Naive thymus-derived CD4-positive, alpha-beta T cell (primary cell): ENCODE data around the gene CHPF. TPM values are rescaled to one million over a fixed set of nuclear protein-coding genes. Genes with fewer than 3 reads are reported as not detected.

Experiments used
- ATAC-seq: fragments of 150-1000 bp; cut with Tn5 transposase; 2 replicates; pipeline ENCODE4 v1.10.0; 2021; ENCODE audit warnings: mild to moderate bottlenecking, moderate library complexity
- CTCF ChIA-PET: fragments of 350-600 bp; sonication (Branson Sonifier 250); formaldehyde crosslinking; loops from one replicate; lab custom pipeline; 2021; ENCODE audit warnings: antibody characterized with exemption; lab: Charles Lee
- POLR2A ChIA-PET: fragments of 350-600 bp; sonication (Branson Sonifier 250); formaldehyde crosslinking; loops from one replicate; lab custom pipeline; 2021; ENCODE audit warnings: antibody characterized with exemption, inconsistent platforms; lab: Charles Lee
- DNase-seq, 9 donors: peaks; one replicate each; pipeline versions ENCODE4 v3.0.0 to v3.0.0-alpha.2; 2020 to 2022; ENCODE audit warnings: mixed read lengths in 1 of 9
- H3K27ac ChIP-seq: one replicate; pipeline ENCODE4 v1.7.0; 2013; ENCODE audit warnings: mild to moderate bottlenecking, low read depth, low read length, moderate library complexity
- H3K27me3 ChIP-seq, 2 donors: one replicate each; pipeline ENCODE4 v1.7.0; 2013; ENCODE audit warnings: low read length in 2 of 2, mild to moderate bottlenecking in 2 of 2, moderate library complexity in 2 of 2; ENCODE audit not compliant: control insufficient read depth in 2 of 2, insufficient read depth in 2 of 2
- H3K36me3 ChIP-seq, 3 experiments: 1 replicate in 2 of 3; 2 replicates in 1 of 3; pipeline ENCODE4 v1.7.0; 2013; ENCODE audit warnings: low read length in 3 of 3, mild to moderate bottlenecking in 3 of 3, moderate library complexity in 1 of 3; ENCODE audit not compliant: insufficient read depth in 3 of 3, control insufficient read depth in 2 of 3
- H3K4me1 ChIP-seq, 2 donors: one replicate each; pipeline ENCODE4 v1.7.0; 2013; ENCODE audit warnings: low read length in 2 of 2, mild to moderate bottlenecking in 2 of 2, moderate library complexity in 1 of 2; ENCODE audit not compliant: control insufficient read depth in 2 of 2, insufficient read depth in 2 of 2
- H3K4me3 ChIP-seq: 2 replicates; pipeline ENCODE4 v1.7.0; 2013; ENCODE audit warnings: mild to moderate bottlenecking, low read length
- H3K9me3 ChIP-seq, 3 experiments: 1 replicate in 2 of 3; 2 replicates in 1 of 3; pipeline ENCODE4 v1.7.0; 2013; ENCODE audit warnings: low read length in 3 of 3; ENCODE audit not compliant: control insufficient read depth in 2 of 3
- H3K27ac Mint-ChIP-seq, 9 donors: one replicate each; pipeline ENCODE4 v1.8.0; 2020 to 2022; ENCODE audit warnings: mixed read lengths in 9 of 9, mild to moderate bottlenecking in 8 of 9, moderate library complexity in 5 of 9, inconsistent platforms in 2 of 9
- H3K27me3 Mint-ChIP-seq, 5 donors: one replicate each; pipeline ENCODE4 v1.8.0; 2021 to 2022; ENCODE audit warnings: mixed read lengths in 5 of 5, mild to moderate bottlenecking in 1 of 5
- H3K36me3 Mint-ChIP-seq, 5 donors: one replicate each; pipeline ENCODE4 v1.8.0; 2020 to 2022; ENCODE audit warnings: mixed read lengths in 5 of 5, mild to moderate bottlenecking in 3 of 5, inconsistent platforms in 1 of 5
- H3K4me1 Mint-ChIP-seq, 7 donors: one replicate each; pipeline ENCODE4 v1.8.0; 2020 to 2022; ENCODE audit warnings: mixed read lengths in 7 of 7, mild to moderate bottlenecking in 3 of 7, inconsistent platforms in 1 of 7
- H3K4me3 Mint-ChIP-seq, 10 donors: one replicate each; pipeline ENCODE4 v1.8.0; 2020 to 2022; ENCODE audit warnings: mild to moderate bottlenecking in 10 of 10, mixed read lengths in 10 of 10, moderate library complexity in 6 of 10, inconsistent platforms in 2 of 10
- H3K9me3 Mint-ChIP-seq, 11 donors: one replicate each; pipeline ENCODE4 v1.8.0; 2020 to 2022; ENCODE audit warnings: mixed read lengths in 11 of 11, mild to moderate bottlenecking in 4 of 11, inconsistent platforms in 1 of 11, moderate library complexity in 1 of 11
- intact Hi-C, 2 donors: fragments of 100-400 bp; cut with micrococcal nuclease; formaldehyde crosslinking; loops; one replicate each; pipeline ENCODE4 v1.15.1; 2023
- polyA plus RNA-seq, 2 donors: library from polyadenylated mRNA; unstranded; fragments of 300-500 nt; fragmentation: Illumina TruSeq; gene quantifications; one replicate each; pipeline ENCODE4 v1.2.3, GENCODE V29; 2021
- total RNA-seq, 6 experiments: library from RNA in 5 of 6; stranded (reverse) in 5 of 6; gene quantifications; 1 replicate in 5 of 6; 2 replicates in 1 of 6; pipeline ENCODE4 v1.2.3 and lab custom pipeline; 2021 to 2026

The CHPF gene
- total and polyA plus RNA-seq, 7 experiments from 2014 or later, result 4.1 to 15.3 (median 5.7) TPM

- H3K36me3 Mint-ChIP-seq, result no peaks in the 10 kb centered on the region
- no peaks in the 10 kb centered on the region for H3K9me3 Mint-ChIP-seq
- H3K4me3 ChIP-seq, result no peak overlapping the region
- intact Hi-C loops, result loop anchor here (10.0 kb wide), 2 partner anchors 598 to 1218 kb away; partner anchors contain the start of genes AAMP (in 1 of the 2) and PNKD (in 1 of the 2)
- ATAC-seq (no peak), DNase-seq (no peak)
- CTCF ChIA-PET, result interaction anchor here (1.5 kb wide), 1 partner anchor 38 kb away, joined by 9 read pairs; no protein-coding TSS in a partner anchor
- no peak overlapping the region for H3K27ac ChIP-seq
- H3K4me1 Mint-ChIP-seq, result peaks cover 4 to 12% (median 10%) of the 10 kb centered on the region in 7 donors
- H3K27me3 Mint-ChIP-seq, result peaks cover 37 to 50% (median 45%) of the 10 kb centered on the region in 5 donors
- H3K36me3 ChIP-seq, result no peaks in the 10 kb centered on the region
- no peak overlapping the region for H3K27ac Mint-ChIP-seq
- peaks cover 9 to 13% of the 10 kb centered on the region in 2 donors for H3K4me1 ChIP-seq
- peaks cover 4 to 8% of the 10 kb centered on the region in 2 donors for H3K27me3 ChIP-seq
- no peak overlapping the region for H3K4me3 Mint-ChIP-seq
- H3K9me3 ChIP-seq, result no peaks in the 10 kb centered on the region
- POLR2A ChIA-PET, result no interaction called here
Observed at GRCh38 chr2:219492575-219492974, 51.0 kb downstream of the CHPF start.

DNA sequence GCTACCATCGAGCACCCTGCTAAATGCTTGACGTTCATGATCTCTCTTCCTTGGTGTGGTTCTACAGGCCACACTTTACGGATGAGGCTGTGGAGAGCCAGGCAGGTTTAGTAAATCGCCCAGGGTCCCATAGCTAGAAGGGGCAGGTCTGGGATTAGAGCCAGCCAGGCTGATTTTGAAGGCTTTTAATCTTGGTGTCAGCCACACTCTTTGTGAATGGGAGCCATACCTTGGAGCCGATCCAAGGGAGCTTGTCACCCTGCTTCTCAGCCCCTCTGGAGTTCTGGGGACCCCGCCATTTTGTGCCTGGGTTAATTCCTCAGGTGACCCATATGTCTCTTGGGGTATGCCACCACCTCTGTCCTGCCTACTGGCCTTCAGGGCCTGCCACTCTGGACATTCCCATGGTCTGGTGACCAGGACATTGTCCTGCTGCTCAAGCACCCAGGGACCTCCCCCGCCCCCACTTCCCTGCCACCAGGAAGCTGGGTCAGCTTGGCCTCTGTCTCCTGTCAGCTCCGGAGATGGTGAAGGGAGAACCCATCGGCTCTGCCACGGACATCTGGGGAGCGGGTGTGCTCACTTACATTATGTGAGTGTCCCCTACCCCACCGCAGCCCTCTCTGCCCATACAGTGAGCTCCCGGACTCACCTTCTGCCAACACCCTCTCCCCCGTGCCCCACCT is 52.2 kb downstream of the CHPF start:
- Mint-ChIP-seq H3K4me1 (peaks cover 0 to 6% (median 2%) of the 10 kb centered on the region in 7 donors), H3K27ac (no peak overlapping the region), H3K36me3 (no peaks in the 10 kb centered on the region), H3K27me3 (peaks cover 37 to 51% (median 47%) of the 10 kb centered on the region in 5 donors), H3K9me3 (no peaks in the 10 kb centered on the region), H3K4me3 (no peak overlapping the region)
- H3K36me3 ChIP-seq, result no peaks in the 10 kb centered on the region
- ChIA-PET POLR2A (no interaction called here), CTCF (interaction anchor here (0.8 to 1.5 kb wide), 2 partner anchors 36 to 39 kb away, joined by 3 to 9 read pairs; no protein-coding TSS in a partner anchor)
- intact Hi-C loops, result loop anchor here (10.0 kb wide), 2 partner anchors 597 to 1217 kb away; partner anchors contain the start of genes AAMP (in 1 of the 2) and PNKD (in 1 of the 2)
- no peak overlapping the region for H3K4me3 ChIP-seq
- no peak overlapping the region for H3K27ac ChIP-seq
- H3K4me1 ChIP-seq, result peaks cover 0 to 1% of the 10 kb centered on the region in 2 donors
- DNase-seq (no peak), ATAC-seq (no peak)
- H3K27me3 ChIP-seq, result peaks cover 0 to 3% of the 10 kb centered on the region in 2 donors
- no peaks in the 10 kb centered on the region for H3K9me3 ChIP-seq

DNA sequence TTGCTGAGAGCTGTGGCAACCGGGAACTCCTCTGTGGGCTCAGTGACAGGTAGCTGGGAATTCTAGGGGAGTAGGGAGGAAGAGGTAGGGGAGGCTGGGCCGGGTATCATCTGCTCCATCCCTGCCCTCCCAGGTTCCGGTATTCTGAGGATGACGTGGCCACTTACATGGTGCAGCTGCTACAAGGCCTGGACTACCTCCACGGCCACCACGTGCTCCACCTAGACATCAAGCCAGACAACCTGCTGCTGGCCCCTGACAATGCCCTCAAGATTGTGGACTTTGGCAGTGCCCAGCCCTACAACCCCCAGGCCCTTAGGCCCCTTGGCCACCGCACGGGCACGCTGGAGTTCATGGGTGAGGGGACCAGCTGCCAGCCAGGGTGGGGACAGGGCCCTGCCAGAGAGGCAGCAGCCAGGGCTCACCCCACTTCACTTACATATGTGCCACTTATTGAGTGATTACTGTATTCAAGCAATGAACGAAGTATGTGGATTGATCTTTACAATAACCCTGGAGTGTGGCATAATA is 52.9 kb downstream of the CHPF start:
- H3K36me3 Mint-ChIP-seq, result no peaks in the 10 kb centered on the region
- H3K4me1 Mint-ChIP-seq, result peaks cover 0 to 4% (median 0%) of the 10 kb centered on the region in 7 donors
- POLR2A ChIA-PET, result no interaction called here
- no peaks in the 10 kb centered on the region for H3K9me3 ChIP-seq
- CTCF ChIA-PET, result no interaction called here
- H3K4me3 ChIP-seq, result no peak overlapping the region
- no peaks in the 10 kb centered on the region for H3K27me3 ChIP-seq
- no peaks in the 10 kb centered on the region for H3K36me3 ChIP-seq
- H3K4me3 Mint-ChIP-seq, result no peak overlapping the region
- no peak for ATAC-seq
- no peak overlapping the region for H3K27ac ChIP-seq
- peaks cover 39 to 54% (median 45%) of the 10 kb centered on the region in 5 donors for H3K27me3 Mint-ChIP-seq
- no peak overlapping the region for H3K27ac Mint-ChIP-seq
- intact Hi-C loops, result loop anchor here (10.0 kb wide), 2 partner anchors 596 to 1216 kb away; partner anchors contain the start of genes AAMP (in 1 of the 2) and PNKD (in 1 of the 2)
- no peak for DNase-seq
- H3K9me3 Mint-ChIP-seq, result no peaks in the 10 kb centered on the region
- H3K4me1 ChIP-seq, result no peaks in the 10 kb centered on the region

GRCh38 chr2:219490186-219490585 is 53.4 kb downstream of the CHPF start:
- no peak overlapping the region for H3K4me3 ChIP-seq
- Mint-ChIP-seq H3K4me1 (peaks cover 0 to 5% (median 0%) of the 10 kb centered on the region in 7 donors), H3K27ac (no peak overlapping the region), H3K36me3 (no peaks in the 10 kb centered on the region), H3K4me3 (no peak overlapping the region), H3K9me3 (no peaks in the 10 kb centered on the region), H3K27me3 (peaks cover 39 to 56% (median 44%) of the 10 kb centered on the region in 5 donors)
- POLR2A ChIA-PET, result no interaction called here
- CTCF ChIA-PET, result no interaction called here
- no peaks in the 10 kb centered on the region for H3K4me1 ChIP-seq
- H3K27me3 ChIP-seq, result no peaks in the 10 kb centered on the region
- no peaks in the 10 kb centered on the region for H3K36me3 ChIP-seq
- ATAC-seq, result no peak
- H3K9me3 ChIP-seq, result no peaks in the 10 kb centered on the region
- no peak overlapping the region for H3K27ac ChIP-seq
- no peak for DNase-seq
- intact Hi-C loops, result loop anchor here (10.0 kb wide), 2 partner anchors 595 to 1215 kb away; partner anchors contain the start of genes AAMP (in 1 of the 2) and PNKD (in 1 of the 2)

GRCh38 chr2:219489315-219489714 is 54.3 kb downstream of the CHPF start:
- Histone ChIP-seq H3K4me1 (no peaks in the 10 kb centered on the region), H3K9me3 (no peaks in the 10 kb centered on the region), H3K36me3 (no peaks in the 10 kb centered on the region), H3K27me3 (no peaks in the 10 kb centered on the region), H3K4me3 (no peak overlapping the region), H3K27ac (no peak overlapping the region)
- no peak overlapping the region for H3K4me3 Mint-ChIP-seq
- peaks cover 30 to 53% (median 36%) of the 10 kb centered on the region in 5 donors for H3K27me3 Mint-ChIP-seq
- no peaks in the 10 kb centered on the region for H3K9me3 Mint-ChIP-seq
- intact Hi-C loops, result no loop called here
- no peak for ATAC-seq
- DNase-seq, result no peak
- H3K36me3 Mint-ChIP-seq, result no peaks in the 10 kb centered on the region
- H3K4me1 Mint-ChIP-seq, result peaks cover 0 to 5% (median 0%) of the 10 kb centered on the region in 7 donors
- H3K27ac Mint-ChIP-seq, result no peak overlapping the region
- CTCF ChIA-PET, result no interaction called here
- POLR2A ChIA-PET, result no interaction called here
